T-helper 1 cell treated with Interleukin-12 subunit alpha and Interleukin-12 subunit beta and Interleukin-4 antibody, amounts not matched to agents 30 ng/mL and 1 ng/mL, for 36 hours (primary cell): Measurements from ENCODE around the gene CHST11. TPM values are rescaled to one million over a fixed set of nuclear protein-coding genes. Genes with fewer than 3 reads are reported as not detected.

Source experiments
- intact Hi-C: fragments of 100-400 bp; cut with micrococcal nuclease; formaldehyde crosslinking; loops from one replicate; pipeline ENCODE4 v1.15.1; 2024
- total RNA-seq: library from RNA; stranded (reverse); gene quantifications from 2 replicates; pipeline ENCODE4 v1.2.3, GENCODE V29; 2022

CHST11 gene
- total RNA-seq, 1 donor from 2014 or later: 122 TPM

DNA sequence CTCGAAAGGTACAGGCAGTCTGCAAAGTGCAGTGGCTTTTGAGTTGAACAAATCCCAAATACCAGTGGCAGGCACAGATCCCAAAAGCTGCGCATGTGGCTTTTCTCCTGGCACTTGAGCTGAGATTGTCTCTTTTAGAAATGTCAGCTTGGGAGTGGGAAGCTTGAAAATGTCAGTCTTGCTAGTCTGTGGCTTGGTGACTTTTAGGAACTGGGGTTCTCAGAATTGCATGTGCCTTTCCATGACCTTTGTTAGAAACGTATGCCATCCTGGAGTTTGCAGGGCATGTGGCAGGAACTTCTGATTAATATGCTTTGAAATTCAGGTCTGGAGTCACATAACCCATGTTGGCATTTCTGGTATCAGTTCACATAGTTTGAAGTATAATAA is 182.1 kb downstream of the CHST11 start:
- intact Hi-C loops: no loop called here

DNA sequence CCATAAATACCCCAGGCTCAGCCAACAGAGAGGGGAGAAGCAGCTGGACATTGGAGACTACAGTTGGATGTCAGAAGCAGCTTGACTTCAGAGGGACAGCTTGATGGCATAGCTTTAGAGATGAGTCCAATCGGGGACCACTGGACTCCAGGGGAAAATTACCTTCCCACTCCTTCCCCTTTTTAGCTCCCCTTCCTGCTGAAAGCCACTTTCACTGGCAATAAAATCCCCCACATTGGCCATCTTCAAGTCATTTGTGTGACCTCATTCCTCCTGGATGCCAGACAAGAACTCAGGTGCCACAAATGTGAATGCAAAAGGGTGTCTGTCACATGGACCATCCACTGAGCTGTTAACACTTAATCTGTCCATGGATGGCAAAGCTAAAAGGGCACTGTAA is 184.2 kb downstream of the CHST11 start:
- intact Hi-C loops: no loop called here

DNA sequence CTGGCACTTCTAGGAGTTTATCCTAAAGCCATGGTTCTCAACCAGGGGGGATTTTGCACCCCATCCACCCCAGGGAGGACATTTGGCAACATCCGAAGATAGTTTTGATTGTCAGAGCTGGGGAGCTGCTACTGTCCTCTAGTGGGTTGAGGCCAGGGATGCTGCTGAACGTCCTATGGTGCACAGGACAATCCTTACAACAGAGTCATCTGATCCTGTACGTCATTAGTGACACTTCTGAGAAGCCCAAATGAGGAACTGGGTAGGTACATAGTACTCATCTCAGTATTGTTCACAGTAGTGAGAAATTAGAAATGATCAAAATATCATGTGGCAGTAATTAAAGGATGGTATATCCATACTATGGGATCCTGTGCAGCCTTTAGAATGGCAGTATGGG is 185.1 kb downstream of the CHST11 start:
- intact Hi-C loops: no loop called here

DNA sequence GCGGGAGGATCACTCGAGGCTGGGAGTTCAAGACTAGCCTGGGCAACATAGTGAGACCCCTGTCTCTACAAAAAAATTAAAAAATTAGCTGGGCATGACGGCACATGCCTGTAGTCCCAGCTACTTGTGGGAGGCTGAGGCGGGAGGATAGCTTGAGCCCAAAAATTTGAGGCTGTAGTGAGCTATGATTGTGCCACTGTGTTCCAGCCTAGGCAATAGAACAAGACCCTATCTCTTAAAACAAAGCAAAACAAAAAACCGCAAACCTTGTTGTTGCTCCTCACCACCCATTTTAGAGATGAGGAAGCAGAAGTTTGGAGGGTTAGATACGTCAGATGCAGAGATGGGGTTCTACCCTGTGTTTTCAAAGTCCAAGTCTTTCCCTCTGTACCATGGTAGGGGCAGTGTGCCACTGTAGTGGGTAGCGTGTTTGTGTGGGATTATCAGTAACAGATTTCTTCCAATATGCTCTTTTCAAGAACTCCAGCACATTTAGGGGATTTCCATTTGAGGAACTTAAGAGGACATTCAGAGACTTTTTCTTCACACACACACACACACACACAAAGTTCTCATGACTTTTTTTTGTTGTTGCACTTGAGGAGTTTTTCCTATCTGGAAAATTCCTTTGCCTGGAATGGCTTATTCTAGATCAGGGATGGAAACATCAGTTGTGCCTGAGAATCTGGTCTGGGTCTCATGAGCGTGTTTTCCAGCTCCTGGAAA is 186.5 kb downstream of the CHST11 start:
- intact Hi-C loops: no loop called here

DNA sequence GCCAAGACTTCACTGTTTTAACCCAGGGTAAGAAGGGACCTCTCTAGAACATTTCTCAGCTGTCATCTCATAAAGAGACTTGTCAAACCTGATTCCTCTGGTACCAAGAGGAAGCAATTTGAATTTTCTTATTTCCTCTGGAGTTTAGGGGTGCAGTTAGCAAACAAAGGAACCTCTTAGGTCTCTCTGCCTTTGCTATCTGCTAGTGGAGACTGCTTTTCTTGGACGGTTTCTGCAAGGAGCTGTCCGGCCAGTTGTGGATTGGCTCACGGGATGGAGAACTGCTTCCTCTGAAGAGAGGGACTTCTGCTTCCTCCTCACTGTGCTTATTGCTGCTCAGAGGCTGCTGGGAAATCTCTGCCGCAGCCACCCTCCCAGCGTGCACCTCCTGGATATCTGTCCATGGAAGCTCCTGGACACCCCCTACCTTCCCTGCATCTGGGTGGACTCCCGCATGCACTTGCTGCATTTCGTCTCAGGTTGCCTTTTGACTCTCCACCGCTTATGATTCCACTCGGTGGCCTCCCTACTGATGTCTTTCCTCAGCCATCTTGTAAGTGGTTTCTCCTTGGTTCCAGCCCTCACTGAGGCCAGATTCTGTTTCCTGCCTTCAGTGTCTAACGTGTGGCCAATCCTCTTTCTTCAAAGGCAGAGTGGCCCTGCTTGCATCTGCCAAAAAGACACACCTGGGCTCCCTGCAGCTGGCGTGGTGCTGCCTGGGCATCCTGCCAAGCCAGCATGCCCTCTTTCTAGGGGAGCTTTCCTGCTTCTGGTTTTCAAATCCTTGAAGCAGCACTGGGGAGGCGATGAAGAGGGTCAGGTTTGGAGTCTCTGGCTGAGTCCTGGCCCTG is 187.3 kb downstream of the CHST11 start:
- intact Hi-C loops: no loop called here

DNA sequence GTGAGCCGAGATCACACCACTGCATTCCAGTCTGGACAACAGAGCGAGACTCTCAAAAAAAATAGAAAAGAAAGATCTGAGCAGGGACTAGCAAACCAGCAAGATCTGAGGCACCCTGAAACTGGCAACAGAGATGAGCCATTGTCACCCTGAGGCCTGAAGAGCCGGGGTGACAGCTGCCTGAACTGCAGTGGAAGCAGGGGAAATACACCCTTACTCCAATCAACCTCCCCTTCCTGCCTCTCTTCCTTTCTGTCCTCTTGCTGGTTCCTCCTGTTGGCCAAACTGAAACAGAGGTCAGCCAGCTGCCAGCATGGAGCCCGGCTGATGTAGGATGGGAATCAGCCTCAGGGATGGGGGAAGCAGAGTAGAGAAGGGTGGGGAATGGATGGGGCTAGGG is 192.0 kb downstream of the CHST11 start:
- intact Hi-C loops: no loop called here

DNA sequence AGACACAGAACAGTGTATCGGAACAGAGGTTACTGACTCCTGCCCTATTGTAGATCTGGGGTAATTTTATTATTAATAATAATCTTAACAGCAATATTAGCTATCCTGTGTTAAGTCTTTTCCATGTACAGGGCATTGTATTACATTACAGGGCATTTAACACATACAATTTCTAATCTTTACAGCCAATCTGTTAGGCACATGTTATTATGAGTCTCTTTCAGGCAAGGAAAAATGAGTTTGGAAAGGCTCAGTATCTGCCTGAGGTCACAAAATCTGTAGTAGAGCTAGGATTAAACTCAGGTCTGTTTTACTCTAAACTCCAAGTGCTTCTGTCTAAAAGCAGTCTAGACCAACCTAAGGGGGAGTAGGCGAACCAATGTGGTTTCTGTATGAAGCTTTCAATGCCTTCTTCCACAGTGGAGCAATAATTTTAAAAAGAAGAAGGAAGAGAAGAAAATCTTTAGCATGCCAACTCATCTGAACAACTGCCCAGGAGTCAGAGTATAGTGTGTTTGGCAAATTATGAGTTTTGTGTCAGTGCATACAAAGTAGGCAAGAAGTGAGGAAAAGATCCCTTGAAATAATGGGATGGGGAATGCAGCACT is 192.6 kb downstream of the CHST11 start:
- intact Hi-C loops: no loop called here

DNA sequence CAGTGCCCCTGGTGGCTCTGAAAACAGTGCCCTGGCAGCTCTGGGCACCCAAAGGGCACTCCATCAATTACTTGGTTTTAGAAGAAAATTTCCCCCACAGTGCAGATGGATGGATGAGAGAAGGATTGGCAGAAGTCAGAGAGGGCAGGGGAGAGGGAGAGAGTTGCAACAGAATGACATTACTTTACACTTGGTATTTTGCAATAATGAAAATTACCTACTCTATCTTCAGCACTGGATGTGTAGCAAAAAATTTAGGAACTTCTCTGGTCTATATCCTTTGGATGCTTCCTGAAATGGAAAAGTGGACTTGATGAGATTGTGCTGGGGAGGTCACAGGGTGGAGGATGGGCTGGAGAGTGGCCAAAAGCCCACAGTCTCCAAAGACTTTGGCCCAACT is 193.2 kb downstream of the CHST11 start:
- intact Hi-C loops: no loop called here

DNA sequence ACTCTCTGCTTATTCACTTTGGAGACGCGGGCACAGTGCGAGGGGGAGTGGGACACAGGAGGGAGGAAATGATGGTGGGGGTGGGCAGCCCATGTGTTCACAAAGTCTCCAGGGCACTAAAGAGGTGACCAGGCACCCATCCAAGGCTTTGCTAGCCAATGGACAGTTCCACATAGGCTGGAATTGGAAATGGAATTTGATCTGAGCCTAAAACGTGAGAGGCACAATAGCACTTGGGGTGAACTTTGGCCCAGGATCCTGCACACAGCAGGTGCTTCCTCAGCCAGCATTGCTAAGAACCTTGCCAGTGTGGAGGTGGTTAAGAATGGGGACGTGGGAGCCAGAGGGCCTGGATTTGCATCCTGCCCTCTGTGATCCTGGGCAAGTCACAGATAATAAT is 193.8 kb downstream of the CHST11 start:
- intact Hi-C loops: no loop called here

GRCh38 chr12:104651811-104652210 is 195.1 kb downstream of the CHST11 start:
- intact Hi-C loops: loop anchor here (1.0 kb wide), 1 partner anchor 401 kb away; no protein-coding TSS in a partner anchor

DNA sequence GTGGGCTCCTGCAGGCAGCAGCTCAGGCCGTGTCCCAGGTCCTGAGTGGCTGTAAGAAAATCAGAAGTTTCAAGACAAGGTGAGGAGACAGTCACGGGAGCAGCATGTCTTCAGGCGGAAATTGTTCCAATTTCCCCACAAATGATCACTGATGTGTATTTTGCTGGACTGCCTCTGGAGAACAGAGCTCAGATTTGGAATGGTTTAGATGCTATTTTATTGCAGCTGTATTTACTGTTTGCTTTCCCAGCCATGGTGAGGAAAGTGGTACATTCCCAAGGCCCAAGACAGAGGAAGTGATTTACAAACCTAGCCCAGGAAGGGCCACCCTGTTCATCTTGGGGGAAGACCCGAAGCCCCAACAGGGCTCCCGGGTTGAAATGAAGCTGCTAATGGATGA is 195.6 kb downstream of the CHST11 start:
- intact Hi-C loops: loop anchor here (1.0 kb wide), 1 partner anchor 401 kb away; no protein-coding TSS in a partner anchor

GRCh38 chr12:104652910-104653309 is 196.2 kb downstream of the CHST11 start:
- intact Hi-C loops: loop anchor here (1.0 kb wide), 1 partner anchor 400 kb away; no protein-coding TSS in a partner anchor

- intact Hi-C loops: loop anchor here (2.0 kb wide), 1 partner anchor 17 kb away; no protein-coding TSS in a partner anchor
Observed at GRCh38 chr12:104653730-104654664, 197.2 kb downstream of the CHST11 start.

GRCh38 chr12:104654665-104655609 is 198.2 kb downstream of the CHST11 start:
- intact Hi-C loops: loop anchor here (2.0 kb wide), 1 partner anchor 16 kb away; no protein-coding TSS in a partner anchor

DNA sequence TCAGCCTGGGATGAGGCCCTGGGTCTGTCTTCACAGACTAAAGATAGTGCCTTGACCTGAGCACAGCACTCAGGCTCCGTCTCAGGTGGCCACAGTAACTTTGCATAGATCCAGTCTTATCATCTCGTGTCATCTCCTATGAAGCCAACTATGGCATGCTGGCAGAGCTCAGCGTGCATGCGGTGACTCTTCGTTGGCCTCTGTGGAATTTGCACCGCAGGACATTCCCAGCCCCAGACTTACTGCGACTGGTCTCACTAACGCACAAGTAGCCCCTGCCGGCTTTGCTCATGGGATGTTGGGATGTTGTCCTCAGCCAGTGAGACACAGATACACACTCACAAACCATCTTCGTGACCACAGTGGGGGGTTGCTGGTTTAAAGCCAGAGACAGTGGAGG is 199.6 kb downstream of the CHST11 start:
- intact Hi-C loops: no loop called here

- intact Hi-C loops: no loop called here
Observed at GRCh38 chr12:104656921-104657320, 200.2 kb downstream of the CHST11 start.

- intact Hi-C loops: no loop called here
Observed at GRCh38 chr12:104657726-104658484, 201.2 kb downstream of the CHST11 start.

DNA sequence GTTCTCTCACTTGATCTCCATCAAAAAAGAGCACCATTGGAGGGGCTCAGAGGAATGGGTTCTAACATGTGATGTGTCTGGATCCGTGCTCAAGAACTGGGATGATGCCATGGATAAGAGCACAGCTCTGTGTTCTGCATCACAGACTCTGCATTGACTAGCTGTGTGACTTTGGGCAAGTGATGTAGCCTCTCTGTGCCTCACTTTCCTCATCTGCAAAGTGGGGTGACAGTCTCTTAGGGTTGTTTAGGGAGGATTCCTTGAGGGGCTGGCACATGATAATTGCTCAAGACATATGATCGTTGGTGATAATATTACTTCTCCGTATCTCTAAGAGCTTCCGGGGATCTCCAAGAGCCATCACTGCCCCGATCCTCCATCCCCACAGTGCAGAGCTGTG is 202.3 kb downstream of the CHST11 start:
- intact Hi-C loops: no loop called here

- intact Hi-C loops: no loop called here
Observed at GRCh38 chr12:104662203-104662602, 205.5 kb downstream of the CHST11 start.
